Heart left ventricle (tissue), 16 donors: ENCODE measurements around the gene SULF2. TPM values are rescaled to one million over a fixed set of nuclear protein-coding genes. Genes with fewer than 3 reads are reported as not detected.

Experiments
- ATAC-seq, 4 donors: fragments of 200-7000 bp; cut with Tn5 transposase; one replicate each; pipeline ENCODE4 v1.9.1; 2020 to 2022; ENCODE audit warnings: moderate library complexity in 4 of 4, mild to moderate bottlenecking in 3 of 4, moderate number of reproducible peaks in 1 of 4
- DNase-seq, 5 donors: peaks; one replicate each; pipeline ENCODE4 v3.0.0-alpha.2; 2020
- H3K27ac ChIP-seq, 12 donors: fragments of 200-600 bp; sonication (generic) in 4 of 12; one replicate each; pipeline versions ENCODE4 v1.5.0 to v1.8.0; 2016 to 2022; ENCODE audit warnings: mild to moderate bottlenecking in 2 of 12
- H3K27me3 ChIP-seq, 9 donors: fragments of 200-600 bp; sonication (generic) in 2 of 9; one replicate each; pipeline versions ENCODE4 v1.5.1 to v1.8.0; 2016 to 2022; ENCODE audit warnings: mild to moderate bottlenecking in 3 of 9
- H3K36me3 ChIP-seq, 9 donors: fragments of 200-600 bp; sonication (generic) in 2 of 9; one replicate each; pipeline versions ENCODE4 v1.5.0 to v1.8.0; 2018 to 2022; ENCODE audit warnings: mild to moderate bottlenecking in 2 of 9
- H3K4me1 ChIP-seq, 12 donors: fragments of 200-600 bp; sonication (generic) in 4 of 12; one replicate each; pipeline versions ENCODE4 v1.5.0 to v1.8.0; 2016 to 2022; ENCODE audit warnings: mild to moderate bottlenecking in 3 of 12
- H3K4me3 ChIP-seq, 12 donors: fragments of 200-600 bp; sonication (generic) in 4 of 12; one replicate each; pipeline versions ENCODE4 v1.5.0 to v1.8.0; 2017 to 2022; ENCODE audit warnings: mild to moderate bottlenecking in 9 of 12, moderate library complexity in 4 of 12
- H3K9me3 ChIP-seq, 12 donors: fragments of 200-600 bp; sonication (generic) in 4 of 12; one replicate each; pipeline versions ENCODE4 v1.5.0 to v1.8.0; 2016 to 2022; ENCODE audit warnings: mild to moderate bottlenecking in 1 of 12
- POLR2A ChIP-seq, 2 donors: fragments of 450-650 bp; IDR thresholded peaks; one replicate each; pipeline ENCODE4 v1.6.1; 2017; ENCODE audit warnings: antibody characterized with exemption in 2 of 2, mild to moderate bottlenecking in 2 of 2, moderate library complexity in 2 of 2
- WGBS, 4 donors: extraction: QIAGEN DNeasy Blood & Tissue Kit in 2 of 4; methylation state at CpG; one replicate each; pipeline versions ENCODE4 v1.1.5 to v1.1.7; 2013 to 2018; 5-methylcytosine and 5-hydroxymethylcytosine counted together
- intact Hi-C, 10 donors: fragments of 100-400 bp; cut with DNase I; formaldehyde crosslinking; loops; one replicate each; pipeline versions ENCODE4 v1.11.1 to v1.14.2; 2022
- polyA plus RNA-seq, 2 donors: library from polyadenylated mRNA; stranded (reverse); fragments of 200-250 nt; gene quantifications; one replicate each; pipeline ENCODE4 v1.2.3, GENCODE V29; 2013
- total RNA-seq, 9 donors: library from RNA; depleted of rRNA in 2 of 9; stranded (reverse); fragments of >200 nt in 2 of 9; fragmentation: NEBNext Ultra II Directional in 3 of 9; extraction: Animal tissue kit (Norgen Biotek cat#: 25700) in 3 of 9; gene quantifications; one replicate each; pipeline versions ENCODE4 v1.1.0 to v1.2.4, GENCODE V29; 2016 to 2023
- TF ChIP-seq, protein P1 (sequence below), 12 donors: fragments of 200-600 bp; sonication (generic) in 4 of 12; IDR thresholded peaks; one replicate each; pipeline versions ENCODE4 v1.5.0 to v1.8.0; 2018 to 2022; ENCODE audit warnings: antibody characterized with exemption in 12 of 12, mild to moderate bottlenecking in 5 of 12
- donor health status: ischemic (EF 13 %, LVEDD 7.1; RV severe dilation, severe dysfunction).
- donor health status: healthy with polysubstance abuse.
- donor health status: DM: no; HTN: yes; CAD: no.
- donor health status: DM: no; HTN: no; CAD: no.
- donor health status: ischemic (EF 25% LVEDD 6.9; RV normal size, moderate dysfunction).
- donor health status: ischemic (EF 25% LVEDD 5.7; RV mildly dilated, moderate dysfunction).
- donor health status: healthy.
- donor health status: DM: yes; HTN: yes; CAD: no.
- donor health status: ischemic (EF 35%, LVEDD 5.7; RV mildly dilated, moderate dysfunction).
- donor health status: nonischemic (EF 11% LVEDD 7.7; RV severe dilation, severe dysfunction).
- donor health status: DM: yes; HTN: yes; CAD: no.
- donor health status: PGD.
- donor health status: ischemic (EF 29% LVEDD 5.4; RV normal size, mild dysfunction).
- donor health status: nonischemic (EF 23%, LVEDD 6.1; RV moderate dilation, normal function).

Gene SULF2
- total and polyA plus RNA-seq, 11 donors: 16.7 to 51.5 (median 28.5) TPM

DNA sequence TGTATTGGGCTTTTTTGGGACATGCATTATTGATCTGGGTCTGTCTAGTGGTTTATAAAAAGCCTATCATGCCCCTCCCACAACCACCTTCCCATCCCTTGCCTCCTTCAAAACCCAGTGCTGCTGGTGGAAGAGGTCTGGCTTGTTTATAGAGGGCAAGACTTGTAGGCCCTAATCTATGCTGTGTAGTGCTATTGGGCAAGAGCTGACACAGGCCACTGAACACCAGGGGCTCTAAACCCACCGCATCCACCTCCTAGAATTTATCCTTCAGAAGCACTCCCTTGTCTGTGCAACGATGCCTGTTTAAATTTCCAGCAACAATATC, 30.9 kb downstream of the SULF2 start:
- 97 to 100% (median 97%) methylated on average over 2 of the region's 2 CpGs for WGBS, 4 donors
- H3K27ac ChIP-seq: no peak overlapping the region
- H3K4me3 ChIP-seq: no peak overlapping the region
- ATAC-seq (no peak), DNase-seq (no peak)
- no peak for TF ChIP-seq POLR2A (IDR thresholded peaks at IDR 0.05)
- TF ChIP-seq, protein P1, sequence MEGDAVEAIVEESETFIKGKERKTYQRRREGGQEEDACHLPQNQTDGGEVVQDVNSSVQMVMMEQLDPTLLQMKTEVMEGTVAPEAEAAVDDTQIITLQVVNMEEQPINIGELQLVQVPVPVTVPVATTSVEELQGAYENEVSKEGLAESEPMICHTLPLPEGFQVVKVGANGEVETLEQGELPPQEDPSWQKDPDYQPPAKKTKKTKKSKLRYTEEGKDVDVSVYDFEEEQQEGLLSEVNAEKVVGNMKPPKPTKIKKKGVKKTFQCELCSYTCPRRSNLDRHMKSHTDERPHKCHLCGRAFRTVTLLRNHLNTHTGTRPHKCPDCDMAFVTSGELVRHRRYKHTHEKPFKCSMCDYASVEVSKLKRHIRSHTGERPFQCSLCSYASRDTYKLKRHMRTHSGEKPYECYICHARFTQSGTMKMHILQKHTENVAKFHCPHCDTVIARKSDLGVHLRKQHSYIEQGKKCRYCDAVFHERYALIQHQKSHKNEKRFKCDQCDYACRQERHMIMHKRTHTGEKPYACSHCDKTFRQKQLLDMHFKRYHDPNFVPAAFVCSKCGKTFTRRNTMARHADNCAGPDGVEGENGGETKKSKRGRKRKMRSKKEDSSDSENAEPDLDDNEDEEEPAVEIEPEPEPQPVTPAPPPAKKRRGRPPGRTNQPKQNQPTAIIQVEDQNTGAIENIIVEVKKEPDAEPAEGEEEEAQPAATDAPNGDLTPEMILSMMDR (IDR thresholded peaks at IDR 0.05): no peak
- H3K9me3 ChIP-seq: no peaks in the 10 kb centered on the region
- intact Hi-C loops: no loop called here
- peaks cover 0 to 37% (median 0%) of the 10 kb centered on the region in 9 donors for H3K36me3 ChIP-seq
- peaks cover 0 to 10% (median 6%) of the 10 kb centered on the region in 12 donors for H3K4me1 ChIP-seq
- H3K27me3 ChIP-seq: no peaks in the 10 kb centered on the region

GRCh38 chr20:47753576-47754387, 31.5 kb downstream of the SULF2 start:
- WGBS, 4 donors: 77 to 81% (median 78%) methylated on average over 14 of the region's 14 CpGs
- TF ChIP-seq POLR2A (IDR thresholded peaks at IDR 0.05): no peak
- TF ChIP-seq, protein P1 (IDR thresholded peaks at IDR 0.05): no peak
- no peaks in the 10 kb centered on the region for H3K9me3 ChIP-seq
- peaks cover 0 to 37% (median 0%) of the 10 kb centered on the region in 9 donors for H3K36me3 ChIP-seq
- no peak overlapping the region for H3K27ac ChIP-seq
- intact Hi-C loops: no loop called here
- ATAC-seq: no peak
- H3K27me3 ChIP-seq: no peaks in the 10 kb centered on the region
- no peak for DNase-seq
- H3K4me3 ChIP-seq: no peak overlapping the region
- peaks cover 0 to 15% (median 10%) of the 10 kb centered on the region in 12 donors for H3K4me1 ChIP-seq

- Histone ChIP-seq H3K36me3 (peaks cover 0 to 29% (median 0%) of the 10 kb centered on the region in 9 donors), H3K9me3 (no peaks in the 10 kb centered on the region), H3K4me1 (peaks cover 0 to 26% (median 14%) of the 10 kb centered on the region in 12 donors), H3K4me3 (no peak overlapping the region), H3K27me3 (no peaks in the 10 kb centered on the region), H3K27ac (no peak overlapping the region)
- 94 to 96% (median 95%) methylated on average over 5 of the region's 5 CpGs for WGBS, 4 donors
- ATAC-seq (no peak), DNase-seq (no peak)
- intact Hi-C loops: no loop called here
- TF ChIP-seq, protein P1 (IDR thresholded peaks at IDR 0.05): no peak
- no peak for TF ChIP-seq POLR2A (IDR thresholded peaks at IDR 0.05)
Observed at GRCh38 chr20:47751449-47751848, 33.8 kb downstream of the SULF2 start.

- ATAC-seq: peak; percentile 63 to 89 (median 82)
- intact Hi-C loops: no loop called here
- Histone ChIP-seq H3K9me3 (no peaks in the 10 kb centered on the region), H3K4me1 (peaks cover 0 to 26% (median 14%) of the 10 kb centered on the region in 12 donors), H3K4me3 (no peak overlapping the region), H3K27me3 (no peaks in the 10 kb centered on the region), H3K27ac (peak overlapping the region in 10 of 12 donors; percentile 2 to 59 (median 35)), H3K36me3 (peaks cover 0 to 14% (median 0%) of the 10 kb centered on the region in 9 donors)
- peak in 3 of 5 donors; percentile 35 to 51 (median 47) for DNase-seq
- TF ChIP-seq, protein P1 (IDR thresholded peaks at IDR 0.05): no peak
- TF ChIP-seq POLR2A (IDR thresholded peaks at IDR 0.05): no peak
- 31 to 49% (median 38%) methylated on average over 4 of the region's 4 CpGs for WGBS, 4 donors
Observed at GRCh38 chr20:47749339-47749738, 35.9 kb downstream of the SULF2 start.
